IMR-90 (cell line): ENCODE data around the gene PIEZO1. TPM values are rescaled to one million over a fixed set of nuclear protein-coding genes. Genes with fewer than 3 reads are reported as not detected.

Experiments used
- ATAC-seq: fragments of 200-7000 bp; cut with Tn5 transposase; 2 replicates; pipeline ENCODE4 v1.9.1; 2020; ENCODE audit warnings: low read depth, mild to moderate bottlenecking, moderate library complexity
- BruUV-seq: library from RNA; stranded (reverse); fragments of 400-500 nt; replicated peaks from 2 replicates; lab custom pipeline; 2021; lab: Mats Ljungman, UMichigan
- CTCF ChIA-PET: fragments of 300-600 bp; formaldehyde crosslinking; extraction: SDS; loops from one replicate; lab custom pipeline; 2021; ENCODE audit warnings: antibody characterized with exemption; lab: Yijun Ruan, JAX
- POLR2A ChIA-PET: fragments of 300-600 bp; sonication (Branson Sonifier 250); formaldehyde crosslinking; loops from one replicate; lab custom pipeline; 2022; ENCODE audit warnings: antibody characterized with exemption; ENCODE audit not compliant: unreplicated experiment; lab: Charles Lee
- DNase-seq: peaks from one replicate; pipeline ENCODE4 v3.0.0; 2013
- H2AFZ ChIP-seq: replicated peaks from 2 replicates; pipeline ENCODE3; 2013; ENCODE audit warnings: low read length, mild to moderate bottlenecking; ENCODE audit not compliant: poor library complexity
- H2AK5ac ChIP-seq: 2 replicates; pipeline ENCODE4 v1.6.1; 2013; ENCODE audit warnings: low read depth, low read length, inconsistent platforms
- H2AK9ac ChIP-seq: replicated peaks from 2 replicates; pipeline ENCODE3; 2013; ENCODE audit warnings: mild to moderate bottlenecking, low read depth, low read length, moderate library complexity; ENCODE audit not compliant: poor library complexity
- H2BK120ac ChIP-seq: 2 replicates; pipeline ENCODE4 v1.6.1; 2013; ENCODE audit warnings: low read depth, low read length, inconsistent platforms
- H2BK15ac ChIP-seq: 3 replicates; pipeline ENCODE4 v1.6.1; 2013; ENCODE audit warnings: low read depth, low read length, inconsistent platforms
- H2BK20ac ChIP-seq: 2 replicates; pipeline ENCODE4 v1.6.1; 2013; ENCODE audit warnings: low read depth, mild to moderate bottlenecking, inconsistent platforms, low read length, moderate library complexity
- H2BK5ac ChIP-seq: 2 replicates; pipeline ENCODE4 v1.6.1; 2013; ENCODE audit warnings: mild to moderate bottlenecking, low read depth, low read length, inconsistent platforms; ENCODE audit not compliant: poor library complexity, severe bottlenecking
- H3K14ac ChIP-seq: replicated peaks from 2 replicates; pipeline ENCODE4 v1.6.1; 2013; ENCODE audit warnings: low read depth, low read length, inconsistent platforms
- H3K18ac ChIP-seq: 2 replicates; pipeline ENCODE4 v1.6.1; 2013; ENCODE audit warnings: low read depth, low read length, control low read depth
- H3K23ac ChIP-seq: 2 replicates; pipeline ENCODE4 v1.6.1; 2013; ENCODE audit warnings: low read depth, low read length, inconsistent platforms
- H3K27ac ChIP-seq: 2 replicates; pipeline ENCODE4 v1.5.1; 2013; ENCODE audit warnings: mild to moderate bottlenecking, control low read depth, low read length; ENCODE audit not compliant: insufficient read depth
- H3K27me3 ChIP-seq: 2 replicates; pipeline ENCODE4 v1.6.1; 2013; ENCODE audit warnings: low read length; ENCODE audit not compliant: control insufficient read depth, insufficient read depth
- H3K36me3 ChIP-seq: 2 replicates; pipeline ENCODE4 v1.6.1; 2013; ENCODE audit warnings: low read length, mixed read lengths; ENCODE audit not compliant: control insufficient read depth, insufficient read depth
- H3K4ac ChIP-seq: 2 replicates; pipeline ENCODE4 v1.6.1; 2013; ENCODE audit warnings: low read depth, low read length, inconsistent platforms
- H3K4me1 ChIP-seq: 2 replicates; pipeline ENCODE4 v1.6.1; 2013; ENCODE audit warnings: low read length, mixed read lengths; ENCODE audit not compliant: control insufficient read depth, insufficient read depth
- H3K4me2 ChIP-seq: 2 replicates; pipeline ENCODE4 v1.6.1; 2013; ENCODE audit warnings: low read depth, mild to moderate bottlenecking, control low read depth, low read length, moderate library complexity
- H3K4me3 ChIP-seq: 2 replicates; pipeline ENCODE4 v1.5.1; 2013; ENCODE audit warnings: low read depth, mild to moderate bottlenecking, control low read depth, low read length, moderate library complexity; ENCODE audit not compliant: insufficient read depth
- H3K56ac ChIP-seq: 2 replicates; pipeline ENCODE4 v1.6.1; 2013; ENCODE audit warnings: low read length, inconsistent platforms; ENCODE audit not compliant: insufficient read depth; ENCODE audit errors: extremely low read depth
- H3K79me1 ChIP-seq, 2 experiments: 2 replicates each; pipeline ENCODE4 v1.6.1; 2013; ENCODE audit warnings: low read length in 2 of 2, inconsistent platforms in 1 of 2, low read depth in 1 of 2
- H3K9ac ChIP-seq: 2 replicates; pipeline ENCODE4 v1.6.1; 2013; ENCODE audit warnings: low read depth, low read length, control low read depth
- H3K9me1 ChIP-seq: 2 replicates; pipeline ENCODE4 v1.6.1; 2013; ENCODE audit warnings: low read length, inconsistent platforms; ENCODE audit not compliant: insufficient read depth
- H3K9me3 ChIP-seq: 2 replicates; pipeline ENCODE4 v1.6.1; 2013; ENCODE audit warnings: low read length; ENCODE audit not compliant: control insufficient read depth, insufficient read depth
- H4K20me1 ChIP-seq: 2 replicates; pipeline ENCODE4 v1.6.1; 2013; ENCODE audit warnings: low read length, inconsistent platforms; ENCODE audit not compliant: insufficient read depth
- H4K5ac ChIP-seq: 2 replicates; pipeline ENCODE4 v1.6.1; 2013; ENCODE audit warnings: mild to moderate bottlenecking, low read depth, low read length, control low read depth
- H4K8ac ChIP-seq, 2 experiments: 2 replicates each; pipeline ENCODE4 v1.6.1; 2013; ENCODE audit warnings: low read depth in 2 of 2, low read length in 2 of 2, control low read depth in 1 of 2, inconsistent platforms in 1 of 2
- H4K91ac ChIP-seq: 2 replicates; pipeline ENCODE4 v1.6.1; 2013; ENCODE audit warnings: low read depth, low read length, inconsistent platforms; ENCODE audit not compliant: insufficient read depth
- BHLHE40 ChIP-seq: fragments of 150-350 bp; IDR thresholded peaks from 2 replicates; pipeline ENCODE4 v1.6.1; 2016; ENCODE audit warnings: mild to moderate bottlenecking, low read depth, low read length
- CEBPB ChIP-seq: IDR thresholded peaks from 2 replicates; pipeline ENCODE4 v1.6.1; 2012; ENCODE audit warnings: low read depth, low read length, improper control_type of control experiment
- CHD1 ChIP-seq: IDR thresholded peaks from 2 replicates; pipeline ENCODE4 v1.6.1; 2012; ENCODE audit warnings: low read depth, low read length, improper control_type of control experiment
- FOS ChIP-seq: fragments of 150-350 bp; IDR thresholded peaks from 2 replicates; pipeline ENCODE4 v1.6.1; 2016; ENCODE audit warnings: low read depth, low read length
- MAFK ChIP-seq: IDR thresholded peaks from 2 replicates; pipeline ENCODE4 v1.6.1; 2012; ENCODE audit warnings: low read depth, low read length, improper control_type of control experiment
- MAZ ChIP-seq: IDR thresholded peaks from 2 replicates; pipeline ENCODE4 v1.6.1; 2012; ENCODE audit warnings: low read depth, mild to moderate bottlenecking, low read length, improper control_type of control experiment, moderate library complexity, borderline replicate concordance
- MXI1 ChIP-seq: IDR thresholded peaks from 2 replicates; pipeline ENCODE4 v1.6.1; 2012; ENCODE audit warnings: low read depth, mild to moderate bottlenecking, low read length, moderate library complexity, borderline replicate concordance
- NFE2L2 ChIP-seq: fragments of 150-350 bp; IDR thresholded peaks from 2 replicates; pipeline ENCODE4 v1.6.1; 2016; ENCODE audit warnings: low read depth, mild to moderate bottlenecking, low read length
- POLR2A ChIP-seq: IDR thresholded peaks from 2 replicates; pipeline ENCODE4 v1.6.1; 2012; ENCODE audit warnings: mild to moderate bottlenecking, low read depth, low read length
- RCOR1 ChIP-seq: IDR thresholded peaks from 2 replicates; pipeline ENCODE4 v1.6.1; 2012; ENCODE audit warnings: mild to moderate bottlenecking, low read length, improper control_type of control experiment; ENCODE audit not compliant: insufficient replicate concordance
- RFX5 ChIP-seq: IDR thresholded peaks from 2 replicates; pipeline ENCODE4 v1.8.0; 2012; ENCODE audit warnings: low read depth, mild to moderate bottlenecking, low read length, moderate library complexity
- SMC3 ChIP-seq: fragments of 150-350 bp; IDR thresholded peaks from 2 replicates; pipeline ENCODE4 v1.6.1; 2016; ENCODE audit warnings: low read depth, mild to moderate bottlenecking, antibody characterized with exemption, low read length, moderate library complexity
- WGBS, 2 experiments: methylation state at CpG; one replicate each; pipeline versions ENCODE4 v1.1.5 to v1.1.7; 2013; ENCODE audit warnings: missing lambda C conversion rate in 2 of 2; ENCODE audit not compliant: insufficient read length in 1 of 2; ENCODE audit errors: extremely low coverage in 2 of 2; 5-methylcytosine and 5-hydroxymethylcytosine counted together
- dilution Hi-C: fragments of 300-500 bp; cut with HindIII; formaldehyde crosslinking; loops from one replicate; pipeline ENCODE4 v1.14.3; 2018; ENCODE audit warnings: low sequenced_read_pairs; ENCODE audit not compliant: unreplicated experiment
- in situ Hi-C: fragments of 300-500 bp; cut with MboI; formaldehyde crosslinking; loops from 3 replicates; pipeline ENCODE4 v1.14.3; 2019; ENCODE audit warnings: low sequenced_read_pairs, inconsistent platforms, mixed read lengths
- intact Hi-C: fragments of 100-400 bp; cut with micrococcal nuclease; formaldehyde crosslinking; loops from 2 replicates; pipeline ENCODE4 v1.10.0; 2022
- polyA plus RNA-seq, 3 experiments: library from polyadenylated mRNA; depleted of rRNA; stranded (reverse); fragments of >200 nt; gene quantifications; 2 replicates each; pipeline ENCODE4 v1.2.3, GENCODE V29; 2012; ENCODE audit warnings: low replicate concordance in 1 of 3
- total RNA-seq: library from RNA; depleted of rRNA; stranded (reverse); fragments of >200 nt; gene quantifications from 2 replicates; pipeline ENCODE4 v1.2.3, GENCODE V29; 2012
- TF ChIP-seq, protein P1 (sequence below): fragments of 150-350 bp; IDR thresholded peaks from 2 replicates; pipeline ENCODE4 v1.6.1; 2016; ENCODE audit warnings: low read depth, mild to moderate bottlenecking, low read length, moderate library complexity, borderline replicate concordance
- TF ChIP-seq, protein P2 (sequence below): fragments of 150-350 bp; IDR thresholded peaks from 2 replicates; pipeline ENCODE4 v1.6.1; 2017; ENCODE audit warnings: mild to moderate bottlenecking, antibody characterized with exemption, low read length, low read depth

The PIEZO1 gene
- total and polyA plus RNA-seq, 2 of the 4 experiments (the other 2 are of a cell fraction), result 36.2 to 372 TPM

DNA sequence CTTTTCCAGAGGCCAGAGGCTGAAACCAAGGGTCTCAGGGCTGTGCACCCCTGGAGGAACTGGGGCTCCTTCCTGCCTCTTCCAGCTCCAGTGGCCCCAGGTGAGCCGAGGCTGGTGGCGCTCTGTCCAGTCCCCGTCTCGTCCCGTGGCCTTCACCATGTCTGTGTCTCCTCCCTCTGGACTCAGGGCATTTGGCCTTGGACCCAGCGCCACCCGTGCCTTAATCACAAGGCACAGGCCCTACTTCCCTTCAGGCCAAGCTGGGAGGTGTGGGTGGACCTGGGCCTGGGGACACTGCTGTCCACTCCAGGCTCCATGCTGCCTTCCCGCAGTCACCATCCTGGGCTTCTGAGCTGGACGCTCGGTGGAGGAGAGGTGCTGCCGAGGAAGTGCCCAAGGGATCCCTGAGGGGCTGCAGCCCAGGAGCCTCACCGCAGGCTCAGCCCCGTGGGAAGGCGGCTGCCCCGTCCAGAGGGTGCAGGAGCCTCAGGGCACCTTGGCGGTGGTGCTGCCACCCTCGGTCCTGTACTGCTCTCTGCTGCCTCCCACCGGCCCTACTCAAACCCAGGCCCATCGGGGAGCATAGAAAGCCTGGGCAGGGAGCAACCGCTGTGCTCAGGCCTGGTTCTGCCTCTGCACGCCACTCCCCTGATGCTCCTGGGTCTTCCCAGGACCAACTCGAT lies 36.3 kb upstream of the PIEZO1 start:
- Histone ChIP-seq H3K27me3 (no peaks in the 10 kb centered on the region), H2BK20ac (no peak overlapping the region), H2BK120ac (no peak overlapping the region), H3K14ac (no peak overlapping the region), H4K8ac (no peak overlapping the region), H4K5ac (no peak overlapping the region), H3K36me3 (peaks cover 19% of the 10 kb centered on the region), H3K4me1 (peaks cover 12% of the 10 kb centered on the region), H3K9me3 (no peaks in the 10 kb centered on the region), H2BK15ac (no peak overlapping the region), H2AFZ (no peak overlapping the region), H3K27ac (no peak overlapping the region), H3K4me2 (no peak overlapping the region), H2BK5ac (no peak overlapping the region), H3K79me1 (no peaks in the 10 kb centered on the region), H3K4ac (no peak overlapping the region), H2AK5ac (no peak overlapping the region), H3K23ac (no peak overlapping the region), H3K9ac (no peak overlapping the region), H3K4me3 (no peak overlapping the region), H4K20me1 (no peaks in the 10 kb centered on the region), H3K18ac (no peak overlapping the region), H3K56ac (no peak overlapping the region), H3K9me1 (peaks cover 5% of the 10 kb centered on the region), H4K91ac (no peak overlapping the region), H2AK9ac (no peak overlapping the region)
- ChIA-PET CTCF (no interaction called here), POLR2A (no interaction called here)
- WGBS, 2 experiments, result 87% methylated on average over 13 of the region's 22 CpGs; no CpG with 5 or more reads in 1 of the 2 experiments
- ATAC-seq (no peak), DNase-seq (no peak)
- BruUV-seq, result no TSS peak
- dilution Hi-C loops, result no loop called here
- TF ChIP-seq BHLHE40 (no peak), CHD1 (no peak), FOS (no peak), SMC3 (no peak), MAFK (no peak), MXI1 (no peak), CEBPB (no peak), POLR2A (no peak), RCOR1 (no peak), RFX5 (no peak), NFE2L2 (no peak), MAZ (no peak)
- TF ChIP-seq, protein P1, sequence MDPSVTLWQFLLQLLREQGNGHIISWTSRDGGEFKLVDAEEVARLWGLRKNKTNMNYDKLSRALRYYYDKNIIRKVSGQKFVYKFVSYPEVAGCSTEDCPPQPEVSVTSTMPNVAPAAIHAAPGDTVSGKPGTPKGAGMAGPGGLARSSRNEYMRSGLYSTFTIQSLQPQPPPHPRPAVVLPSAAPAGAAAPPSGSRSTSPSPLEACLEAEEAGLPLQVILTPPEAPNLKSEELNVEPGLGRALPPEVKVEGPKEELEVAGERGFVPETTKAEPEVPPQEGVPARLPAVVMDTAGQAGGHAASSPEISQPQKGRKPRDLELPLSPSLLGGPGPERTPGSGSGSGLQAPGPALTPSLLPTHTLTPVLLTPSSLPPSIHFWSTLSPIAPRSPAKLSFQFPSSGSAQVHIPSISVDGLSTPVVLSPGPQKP, result no peak
- TF ChIP-seq, protein P2, sequence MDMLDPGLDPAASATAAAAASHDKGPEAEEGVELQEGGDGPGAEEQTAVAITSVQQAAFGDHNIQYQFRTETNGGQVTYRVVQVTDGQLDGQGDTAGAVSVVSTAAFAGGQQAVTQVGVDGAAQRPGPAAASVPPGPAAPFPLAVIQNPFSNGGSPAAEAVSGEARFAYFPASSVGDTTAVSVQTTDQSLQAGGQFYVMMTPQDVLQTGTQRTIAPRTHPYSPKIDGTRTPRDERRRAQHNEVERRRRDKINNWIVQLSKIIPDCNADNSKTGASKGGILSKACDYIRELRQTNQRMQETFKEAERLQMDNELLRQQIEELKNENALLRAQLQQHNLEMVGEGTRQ, result no peak
- in situ Hi-C loops, result no loop called here
- intact Hi-C loops, result no loop called here
